HFFc6 (cell line): ENCODE measurements around the gene ME2. TPM values are rescaled to one million over a fixed set of nuclear protein-coding genes. Genes with fewer than 3 reads are reported as not detected.
A peak's percentile ranks its signal among the peaks of the same experiment; 100 is the strongest.

Source experiments
- DNase-seq: peaks from one replicate; pipeline ENCODE4 v3.0.0-alpha.2; 2018
- H3K27ac Mint-ChIP-seq: 2 replicates; pipeline ENCODE4 v1.8.0; 2020; ENCODE audit warnings: mild to moderate bottlenecking, mixed read lengths
- H3K27me3 Mint-ChIP-seq: 2 replicates; pipeline ENCODE4 v1.8.0; 2021; ENCODE audit warnings: mild to moderate bottlenecking, moderate library complexity, mixed read lengths; ENCODE audit not compliant: insufficient read depth
- H3K36me3 Mint-ChIP-seq: 2 replicates; pipeline ENCODE4 v1.8.0; 2021; ENCODE audit warnings: low read depth, mixed read lengths
- H3K4me1 Mint-ChIP-seq: 2 replicates; pipeline ENCODE4 v1.8.0; 2020; ENCODE audit warnings: low read depth, mixed read lengths
- H3K4me3 Mint-ChIP-seq: 2 replicates; pipeline ENCODE4 v1.8.0; 2020; ENCODE audit warnings: mild to moderate bottlenecking, moderate library complexity, mixed read lengths
- H3K9me3 Mint-ChIP-seq: 2 replicates; pipeline ENCODE4 v1.8.0; 2020; ENCODE audit warnings: mild to moderate bottlenecking, mixed read lengths
- total RNA-seq, 6 experiments: library from RNA; stranded (reverse); fragmentation: NEBNext Ultra II Directional; extraction: Animal tissue kit (Norgen Biotek cat#: 25700); gene quantifications; 2 replicates in 1 of 6; 3 replicates in 5 of 6; pipeline ENCODE4 v1.2.3, GENCODE V29; 2021
- TF ChIP-seq, protein P1 (sequence below): fragments of 200-600 bp; sonication (generic); IDR thresholded peaks from 2 replicates; pipeline ENCODE4 v1.5.0; 2021; ENCODE audit warnings: antibody characterized with exemption, mild to moderate bottlenecking

ME2 gene
- total RNA-seq, 6 experiments from 2014 or later = 34.6 to 43.4 (median 38.7) TPM

DNA sequence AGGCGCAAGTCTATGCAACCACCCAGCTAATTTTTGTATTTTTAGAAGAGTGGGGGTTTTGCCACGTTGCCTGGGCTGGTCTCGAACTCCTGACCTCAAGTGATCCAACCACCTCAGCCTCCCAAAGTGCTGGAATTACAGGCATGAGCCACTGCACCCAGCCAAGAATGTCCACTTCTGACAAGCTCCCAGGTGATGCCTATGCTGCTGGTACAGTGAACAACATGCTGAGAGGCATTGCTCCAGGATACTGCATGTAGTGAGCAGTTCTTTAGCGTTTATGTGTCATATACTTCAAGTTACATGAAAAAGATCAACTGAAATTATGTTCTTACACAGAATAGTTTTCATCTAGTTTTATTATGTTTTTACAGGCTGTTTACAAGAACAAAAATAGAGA lies 71.7 kb downstream of the ME2 start:
- TF ChIP-seq, protein P1, sequence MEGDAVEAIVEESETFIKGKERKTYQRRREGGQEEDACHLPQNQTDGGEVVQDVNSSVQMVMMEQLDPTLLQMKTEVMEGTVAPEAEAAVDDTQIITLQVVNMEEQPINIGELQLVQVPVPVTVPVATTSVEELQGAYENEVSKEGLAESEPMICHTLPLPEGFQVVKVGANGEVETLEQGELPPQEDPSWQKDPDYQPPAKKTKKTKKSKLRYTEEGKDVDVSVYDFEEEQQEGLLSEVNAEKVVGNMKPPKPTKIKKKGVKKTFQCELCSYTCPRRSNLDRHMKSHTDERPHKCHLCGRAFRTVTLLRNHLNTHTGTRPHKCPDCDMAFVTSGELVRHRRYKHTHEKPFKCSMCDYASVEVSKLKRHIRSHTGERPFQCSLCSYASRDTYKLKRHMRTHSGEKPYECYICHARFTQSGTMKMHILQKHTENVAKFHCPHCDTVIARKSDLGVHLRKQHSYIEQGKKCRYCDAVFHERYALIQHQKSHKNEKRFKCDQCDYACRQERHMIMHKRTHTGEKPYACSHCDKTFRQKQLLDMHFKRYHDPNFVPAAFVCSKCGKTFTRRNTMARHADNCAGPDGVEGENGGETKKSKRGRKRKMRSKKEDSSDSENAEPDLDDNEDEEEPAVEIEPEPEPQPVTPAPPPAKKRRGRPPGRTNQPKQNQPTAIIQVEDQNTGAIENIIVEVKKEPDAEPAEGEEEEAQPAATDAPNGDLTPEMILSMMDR = no peak
- no peaks in the 10 kb centered on the region for H3K9me3 Mint-ChIP-seq
- H3K4me3 Mint-ChIP-seq = no peak overlapping the region
- H3K36me3 Mint-ChIP-seq = peaks cover 12% of the 10 kb centered on the region
- H3K27ac Mint-ChIP-seq = no peak overlapping the region
- H3K4me1 Mint-ChIP-seq = peaks cover 13% of the 10 kb centered on the region
- H3K27me3 Mint-ChIP-seq = no peaks in the 10 kb centered on the region
- DNase-seq = no peak

- H3K27ac Mint-ChIP-seq = no peak overlapping the region
- no peak for DNase-seq
- no peaks in the 10 kb centered on the region for H3K36me3 Mint-ChIP-seq
- H3K4me3 Mint-ChIP-seq = no peak overlapping the region
- H3K27me3 Mint-ChIP-seq = no peaks in the 10 kb centered on the region
- TF ChIP-seq, protein P1 = no peak
- peaks cover 14% of the 10 kb centered on the region for H3K4me1 Mint-ChIP-seq
- no peaks in the 10 kb centered on the region for H3K9me3 Mint-ChIP-seq
Observed at GRCh38 chr18:50953822-50954221, 74.9 kb downstream of the ME2 start.

GRCh38 chr18:50955253-50955652 lies 76.3 kb downstream of the ME2 start:
- no peak for DNase-seq
- no peaks in the 10 kb centered on the region for H3K27me3 Mint-ChIP-seq
- no peaks in the 10 kb centered on the region for H3K36me3 Mint-ChIP-seq
- H3K9me3 Mint-ChIP-seq = no peaks in the 10 kb centered on the region
- peaks cover 14% of the 10 kb centered on the region for H3K4me1 Mint-ChIP-seq
- TF ChIP-seq, protein P1 = no peak
- no peak overlapping the region for H3K4me3 Mint-ChIP-seq
- no peak overlapping the region for H3K27ac Mint-ChIP-seq

DNA sequence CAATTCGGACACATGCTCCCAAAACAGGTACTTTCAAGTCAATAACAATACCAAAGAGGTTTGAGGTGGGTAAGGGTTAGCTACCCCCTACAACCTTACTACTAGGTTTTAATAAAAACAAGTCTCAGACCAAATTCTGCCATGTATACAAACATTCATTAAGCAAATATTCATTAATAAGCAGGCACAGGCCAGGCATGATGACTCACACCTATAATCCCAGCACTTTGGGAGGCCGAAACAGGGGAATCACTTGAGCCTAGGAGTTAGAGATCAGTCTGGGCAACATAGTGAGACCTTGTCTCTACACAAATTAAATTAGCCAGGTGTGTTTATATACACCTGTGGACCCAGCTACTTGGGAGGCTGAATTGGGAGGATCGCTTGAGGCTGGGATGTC lies 77.2 kb downstream of the ME2 start:
- DNase-seq = peak; percentile 26
- TF ChIP-seq, protein P1 = no peak
- Mint-ChIP-seq H3K4me3 (no peak overlapping the region; the same call in 1 of the 2 replicates), H3K27me3 (no peaks in the 10 kb centered on the region), H3K36me3 (no peaks in the 10 kb centered on the region), H3K27ac (peak overlapping the region; percentile 58; the same call in 1 of the 2 replicates), H3K4me1 (peaks cover 14% of the 10 kb centered on the region), H3K9me3 (peaks cover 5% of the 10 kb centered on the region)

GRCh38 chr18:50961974-50962373 lies 83.1 kb downstream of the ME2 start:
- no peak for DNase-seq
- Mint-ChIP-seq H3K4me1 (no peaks in the 10 kb centered on the region), H3K4me3 (no peak overlapping the region), H3K27me3 (no peaks in the 10 kb centered on the region; the same call in 1 of the 2 replicates), H3K27ac (no peak overlapping the region), H3K9me3 (peaks cover 24% of the 10 kb centered on the region), H3K36me3 (peaks cover 10% of the 10 kb centered on the region)
- TF ChIP-seq, protein P1 = no peak
